HG03354 (cell line): ENCODE results near the gene ITPRIPL2.

Experiments
- ATAC-seq: cut with Tn5 transposase; IDR thresholded peaks from one replicate; pipeline ENCODE4 v1.9.1; 2021; ENCODE audit warnings: mild to moderate bottlenecking; ENCODE audit not compliant: unreplicated experiment, poor library complexity, severe bottlenecking

The ITPRIPL2 gene

GRCh38 chr16:19137201-19138128 is 23.7 kb downstream of the ITPRIPL2 start:
- ATAC-seq = no peak

GRCh38 chr16:19138601-19139000 is 24.8 kb downstream of the ITPRIPL2 start:
- ATAC-seq = no peak

GRCh38 chr16:19139436-19140091 is 25.8 kb downstream of the ITPRIPL2 start:
- no peak for ATAC-seq

- ATAC-seq = no peak
Measured at GRCh38 chr16:19140396-19140795, 26.6 kb downstream of the ITPRIPL2 start.

- ATAC-seq = no peak
Measured at GRCh38 chr16:19142939-19143598, 29.3 kb downstream of the ITPRIPL2 start.

- no peak for ATAC-seq
Measured at GRCh38 chr16:19143599-19143956, 29.8 kb downstream of the ITPRIPL2 start.

GRCh38 chr16:19145010-19145409 is 31.2 kb downstream of the ITPRIPL2 start:
- no peak for ATAC-seq

- no peak for ATAC-seq
Measured at GRCh38 chr16:19147126-19147525, 33.4 kb downstream of the ITPRIPL2 start.

- no peak for ATAC-seq
Measured at GRCh38 chr16:19147627-19148026, 33.9 kb downstream of the ITPRIPL2 start.

- ATAC-seq = no peak
Measured at GRCh38 chr16:19148189-19148588, 34.4 kb downstream of the ITPRIPL2 start.

- no peak for ATAC-seq
Measured at GRCh38 chr16:19151310-19151709, 37.5 kb downstream of the ITPRIPL2 start.

- ATAC-seq = no peak
Measured at GRCh38 chr16:19152042-19152441, 38.3 kb downstream of the ITPRIPL2 start.

- ATAC-seq = no peak
Measured at GRCh38 chr16:19153876-19154275, 40.1 kb downstream of the ITPRIPL2 start.

GRCh38 chr16:19162085-19162484 is 48.3 kb downstream of the ITPRIPL2 start:
- no peak for ATAC-seq

GRCh38 chr16:19163215-19163614 is 49.5 kb downstream of the ITPRIPL2 start:
- no peak for ATAC-seq

- no peak for ATAC-seq
Measured at GRCh38 chr16:19164285-19164684, 50.5 kb downstream of the ITPRIPL2 start.

- no peak for ATAC-seq
Measured at GRCh38 chr16:19165101-19165500, 51.3 kb downstream of the ITPRIPL2 start.

- ATAC-seq = no peak
Measured at GRCh38 chr16:19166500-19166899, 52.7 kb downstream of the ITPRIPL2 start.

- no peak for ATAC-seq
Measured at GRCh38 chr16:19167710-19168370, 54.1 kb downstream of the ITPRIPL2 start, which contains the start of gene SYT17. TSS of gene SYT17 (plus strand) at chr16:19168240. CDS start at chr16:19168647, 407 bp downstream.
